ENCODE data around the gene FOXO4. TPM values are rescaled to one million over a fixed set of nuclear protein-coding genes. Genes with fewer than 3 reads are reported as not detected.

Gene FOXO4
- total and polyA plus RNA-seq, 7 donors = 14.6 to 80.7 (median 56.5) TPM

- Histone ChIP-seq H3K27me3 (ENCODE audit: insufficient read depth in 3 of 3, low read length in 2 of 3) (peaks cover 0 to 21% (median 0%) of the 10 kb centered on the region in 3 donors), H3K4me3 (no peak overlapping the region), H3K27ac (no peak overlapping the region), H3K4me1 (no peaks in the 10 kb centered on the region), H3K36me3 (ENCODE audit: insufficient read depth in 1 of 2, low read depth in 1 of 2) (peaks cover 0 to 8% of the 10 kb centered on the region in 2 donors), H3K9me3 (no peaks in the 10 kb centered on the region)
- DNase-seq (no peak), ATAC-seq (no peak)
- TF ChIP-seq, protein P1, sequence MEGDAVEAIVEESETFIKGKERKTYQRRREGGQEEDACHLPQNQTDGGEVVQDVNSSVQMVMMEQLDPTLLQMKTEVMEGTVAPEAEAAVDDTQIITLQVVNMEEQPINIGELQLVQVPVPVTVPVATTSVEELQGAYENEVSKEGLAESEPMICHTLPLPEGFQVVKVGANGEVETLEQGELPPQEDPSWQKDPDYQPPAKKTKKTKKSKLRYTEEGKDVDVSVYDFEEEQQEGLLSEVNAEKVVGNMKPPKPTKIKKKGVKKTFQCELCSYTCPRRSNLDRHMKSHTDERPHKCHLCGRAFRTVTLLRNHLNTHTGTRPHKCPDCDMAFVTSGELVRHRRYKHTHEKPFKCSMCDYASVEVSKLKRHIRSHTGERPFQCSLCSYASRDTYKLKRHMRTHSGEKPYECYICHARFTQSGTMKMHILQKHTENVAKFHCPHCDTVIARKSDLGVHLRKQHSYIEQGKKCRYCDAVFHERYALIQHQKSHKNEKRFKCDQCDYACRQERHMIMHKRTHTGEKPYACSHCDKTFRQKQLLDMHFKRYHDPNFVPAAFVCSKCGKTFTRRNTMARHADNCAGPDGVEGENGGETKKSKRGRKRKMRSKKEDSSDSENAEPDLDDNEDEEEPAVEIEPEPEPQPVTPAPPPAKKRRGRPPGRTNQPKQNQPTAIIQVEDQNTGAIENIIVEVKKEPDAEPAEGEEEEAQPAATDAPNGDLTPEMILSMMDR (IDR thresholded peaks at IDR 0.05) = no peak
- WGBS, 3 donors = 62 to 92% (median 87%) methylated on average over 2 to 4 of the region's 4 CpGs
- intact Hi-C loops (cut with DNase I) = no loop called here
Measured at GRCh38 chrX:71099736-71100135, 4.1 kb downstream of the FOXO4 start.

GRCh38 chrX:71100581-71101505 lies 5.2 kb downstream of the FOXO4 start:
- WGBS, 3 donors = 66 to 86% (median 81%) methylated on average over 23 to 31 of the region's 31 CpGs
- ATAC-seq = no peak
- H3K9me3 ChIP-seq = no peaks in the 10 kb centered on the region
- peaks cover 0 to 8% of the 10 kb centered on the region in 2 donors for H3K36me3 ChIP-seq (ENCODE audit: insufficient read depth in 1 of 2, low read depth in 1 of 2)
- intact Hi-C loops (cut with DNase I) = no loop called here
- no peak overlapping the region for H3K4me3 ChIP-seq
- no peaks in the 10 kb centered on the region for H3K4me1 ChIP-seq
- TF ChIP-seq, protein P1 (IDR thresholded peaks at IDR 0.05) = no peak
- DNase-seq = no peak
- no peak overlapping the region for H3K27ac ChIP-seq
- peaks cover 0 to 21% (median 0%) of the 10 kb centered on the region in 3 donors for H3K27me3 ChIP-seq (ENCODE audit: insufficient read depth in 3 of 3, low read length in 2 of 3)

- H3K4me1 ChIP-seq = no peaks in the 10 kb centered on the region
- TF ChIP-seq, protein P1 (IDR thresholded peaks at IDR 0.05) = no peak
- peaks cover 0 to 8% of the 10 kb centered on the region in 2 donors for H3K36me3 ChIP-seq (ENCODE audit: insufficient read depth in 1 of 2, low read depth in 1 of 2)
- ATAC-seq (no peak), DNase-seq (no peak)
- WGBS, 3 donors = 56 to 79% (median 68%) methylated on average over 3 of the region's 3 CpGs
- H3K4me3 ChIP-seq = no peak overlapping the region
- no peak overlapping the region for H3K27ac ChIP-seq
- no peaks in the 10 kb centered on the region for H3K9me3 ChIP-seq
- intact Hi-C loops (cut with DNase I) = no loop called here
- H3K27me3 ChIP-seq (ENCODE audit: insufficient read depth in 3 of 3, low read length in 2 of 3) = peaks cover 0 to 17% (median 0%) of the 10 kb centered on the region in 3 donors
Measured at GRCh38 chrX:71102292-71102691, 6.6 kb downstream of the FOXO4 start.

- WGBS, 3 donors = 26 to 40% (median 27%) methylated on average over 2 to 9 of the region's 10 CpGs
- H3K36me3 ChIP-seq (ENCODE audit: insufficient read depth in 1 of 2, low read depth in 1 of 2) = peaks cover 0 to 8% of the 10 kb centered on the region in 2 donors
- TF ChIP-seq, protein P1 (IDR thresholded peaks at IDR 0.05) = no peak
- ATAC-seq = peak in 3 of 4 donors; percentile 20 to 37 (median 36)
- H3K27ac ChIP-seq = peak overlapping the region; percentile 30
- no peak overlapping the region for H3K4me3 ChIP-seq
- no peaks in the 10 kb centered on the region for H3K4me1 ChIP-seq
- H3K27me3 ChIP-seq (ENCODE audit: insufficient read depth in 3 of 3, low read length in 2 of 3) = peaks cover 0 to 12% (median 0%) of the 10 kb centered on the region in 3 donors
- peak in 1 of 2 donors; percentile 25 for DNase-seq
- no peaks in the 10 kb centered on the region for H3K9me3 ChIP-seq
- intact Hi-C loops (cut with DNase I) = no loop called here
Measured at GRCh38 chrX:71103110-71103983, 7.7 kb downstream of the FOXO4 start.
